Neural cell (in vitro differentiated cells): ENCODE results near the gene ROR2.

ENCODE experiments used
- EZH2 ChIP-seq: fragments of 200-600, 300-800 bp; shearing (Covaris generic), sonication (generic); IDR thresholded peaks from 2 replicates; pipeline ENCODE4 v1.6.1; 2014; ENCODE audit warnings: antibody characterized with exemption, low read length, borderline replicate concordance, mild to moderate bottlenecking; ENCODE audit not compliant: insufficient read depth, poor library complexity, severe bottlenecking
- POLR2AphosphoS5 ChIP-seq: IDR thresholded peaks from 2 replicates; pipeline ENCODE4 v1.6.1; 2012
- TF ChIP-seq, protein P1 (sequence below): IDR thresholded peaks from 2 replicates; pipeline ENCODE4 v1.6.1; 2012; ENCODE audit warnings: borderline replicate concordance
- TF ChIP-seq, protein P2 (sequence below): fragments of 450-650 bp; IDR thresholded peaks from 2 replicates; pipeline ENCODE4 v1.5.1; 2014; ENCODE audit warnings: antibody characterized with exemption, mild to moderate bottlenecking, moderate library complexity; ENCODE audit not compliant: poor library complexity, severe bottlenecking

DNA sequence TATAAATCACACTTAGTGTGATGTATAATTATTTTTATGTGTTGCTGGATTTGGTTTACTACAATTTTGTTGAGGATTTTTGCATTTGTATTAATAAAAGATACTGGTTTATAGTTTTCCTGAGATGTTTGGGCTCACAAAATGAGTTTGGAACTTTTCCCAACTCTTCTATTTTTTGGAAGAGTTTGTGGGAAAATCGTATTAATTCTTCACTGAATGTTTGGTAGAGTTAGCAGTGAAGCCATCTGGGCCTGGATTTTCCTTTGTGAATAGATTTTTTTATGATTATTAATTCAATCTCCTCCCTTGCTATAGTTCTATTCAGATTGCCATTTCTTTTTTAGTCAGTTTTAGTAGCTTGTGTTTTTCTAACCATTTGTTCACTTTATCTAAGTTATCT is 324.7 kb downstream of the ROR2 start:
- no peak for TF ChIP-seq POLR2AphosphoS5
- TF ChIP-seq, protein P1, sequence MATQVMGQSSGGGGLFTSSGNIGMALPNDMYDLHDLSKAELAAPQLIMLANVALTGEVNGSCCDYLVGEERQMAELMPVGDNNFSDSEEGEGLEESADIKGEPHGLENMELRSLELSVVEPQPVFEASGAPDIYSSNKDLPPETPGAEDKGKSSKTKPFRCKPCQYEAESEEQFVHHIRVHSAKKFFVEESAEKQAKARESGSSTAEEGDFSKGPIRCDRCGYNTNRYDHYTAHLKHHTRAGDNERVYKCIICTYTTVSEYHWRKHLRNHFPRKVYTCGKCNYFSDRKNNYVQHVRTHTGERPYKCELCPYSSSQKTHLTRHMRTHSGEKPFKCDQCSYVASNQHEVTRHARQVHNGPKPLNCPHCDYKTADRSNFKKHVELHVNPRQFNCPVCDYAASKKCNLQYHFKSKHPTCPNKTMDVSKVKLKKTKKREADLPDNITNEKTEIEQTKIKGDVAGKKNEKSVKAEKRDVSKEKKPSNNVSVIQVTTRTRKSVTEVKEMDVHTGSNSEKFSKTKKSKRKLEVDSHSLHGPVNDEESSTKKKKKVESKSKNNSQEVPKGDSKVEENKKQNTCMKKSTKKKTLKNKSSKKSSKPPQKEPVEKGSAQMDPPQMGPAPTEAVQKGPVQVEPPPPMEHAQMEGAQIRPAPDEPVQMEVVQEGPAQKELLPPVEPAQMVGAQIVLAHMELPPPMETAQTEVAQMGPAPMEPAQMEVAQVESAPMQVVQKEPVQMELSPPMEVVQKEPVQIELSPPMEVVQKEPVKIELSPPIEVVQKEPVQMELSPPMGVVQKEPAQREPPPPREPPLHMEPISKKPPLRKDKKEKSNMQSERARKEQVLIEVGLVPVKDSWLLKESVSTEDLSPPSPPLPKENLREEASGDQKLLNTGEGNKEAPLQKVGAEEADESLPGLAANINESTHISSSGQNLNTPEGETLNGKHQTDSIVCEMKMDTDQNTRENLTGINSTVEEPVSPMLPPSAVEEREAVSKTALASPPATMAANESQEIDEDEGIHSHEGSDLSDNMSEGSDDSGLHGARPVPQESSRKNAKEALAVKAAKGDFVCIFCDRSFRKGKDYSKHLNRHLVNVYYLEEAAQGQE, result no peak
- TF ChIP-seq, protein P2, sequence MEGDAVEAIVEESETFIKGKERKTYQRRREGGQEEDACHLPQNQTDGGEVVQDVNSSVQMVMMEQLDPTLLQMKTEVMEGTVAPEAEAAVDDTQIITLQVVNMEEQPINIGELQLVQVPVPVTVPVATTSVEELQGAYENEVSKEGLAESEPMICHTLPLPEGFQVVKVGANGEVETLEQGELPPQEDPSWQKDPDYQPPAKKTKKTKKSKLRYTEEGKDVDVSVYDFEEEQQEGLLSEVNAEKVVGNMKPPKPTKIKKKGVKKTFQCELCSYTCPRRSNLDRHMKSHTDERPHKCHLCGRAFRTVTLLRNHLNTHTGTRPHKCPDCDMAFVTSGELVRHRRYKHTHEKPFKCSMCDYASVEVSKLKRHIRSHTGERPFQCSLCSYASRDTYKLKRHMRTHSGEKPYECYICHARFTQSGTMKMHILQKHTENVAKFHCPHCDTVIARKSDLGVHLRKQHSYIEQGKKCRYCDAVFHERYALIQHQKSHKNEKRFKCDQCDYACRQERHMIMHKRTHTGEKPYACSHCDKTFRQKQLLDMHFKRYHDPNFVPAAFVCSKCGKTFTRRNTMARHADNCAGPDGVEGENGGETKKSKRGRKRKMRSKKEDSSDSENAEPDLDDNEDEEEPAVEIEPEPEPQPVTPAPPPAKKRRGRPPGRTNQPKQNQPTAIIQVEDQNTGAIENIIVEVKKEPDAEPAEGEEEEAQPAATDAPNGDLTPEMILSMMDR, result no peak
- TF ChIP-seq EZH2, result no peak
